Measurements from ENCODE around the gene ANO6. TPM values are rescaled to one million over a fixed set of nuclear protein-coding genes. Genes with fewer than 3 reads are reported as not detected.

The ANO6 gene
- total RNA-seq, 1 experiment from 2014 or later, result 46.8 TPM

GRCh38 chr12:45439039-45439438, 223.1 kb downstream of the ANO6 start (continued):
- TF ChIP-seq, protein P1, sequence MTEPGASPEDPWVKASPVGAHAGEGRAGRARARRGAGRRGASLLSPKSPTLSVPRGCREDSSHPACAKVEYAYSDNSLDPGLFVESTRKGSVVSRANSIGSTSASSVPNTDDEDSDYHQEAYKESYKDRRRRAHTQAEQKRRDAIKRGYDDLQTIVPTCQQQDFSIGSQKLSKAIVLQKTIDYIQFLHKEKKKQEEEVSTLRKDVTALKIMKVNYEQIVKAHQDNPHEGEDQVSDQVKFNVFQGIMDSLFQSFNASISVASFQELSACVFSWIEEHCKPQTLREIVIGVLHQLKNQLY (CRISPR knock-in tag; IDR thresholded peaks at IDR 0.05), result no peak
- TF ChIP-seq ELF4 (CRISPR knock-in tag; IDR thresholded peaks at IDR 0.05; ENCODE audit: low read depth), result no peak
- TF ChIP-seq RORB (CRISPR knock-in tag; IDR thresholded peaks at IDR 0.05), result no peak

DNA sequence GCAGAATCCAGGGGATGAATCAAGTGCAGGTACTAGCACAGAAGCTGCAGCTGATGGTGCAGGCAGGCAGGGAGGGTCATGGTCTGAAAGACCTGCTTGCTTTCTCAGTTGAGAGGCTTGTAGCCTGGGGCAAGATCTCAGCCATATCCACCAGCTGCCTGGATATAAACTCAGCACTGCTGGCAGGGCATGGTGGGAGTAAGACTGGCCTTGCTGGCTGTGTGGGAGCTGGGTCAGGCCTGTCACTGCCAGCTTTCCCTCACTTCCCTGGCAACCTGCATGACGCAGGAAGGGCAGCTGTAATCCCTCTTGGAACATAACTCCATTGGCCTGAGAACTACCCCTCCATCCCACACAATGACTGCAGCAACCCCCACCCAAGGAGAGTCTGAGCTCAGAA, 230.1 kb downstream of the ANO6 start:
- ChIA-PET POLR2A (no interaction called here), CTCF (no interaction called here)
- Mint-ChIP-seq H3K4me1 (no peaks in the 10 kb centered on the region), H3K36me3 (peaks cover 26% of the 10 kb centered on the region), H3K9me3 (peaks cover 52% of the 10 kb centered on the region), H3K4me3 (no peak overlapping the region), H3K27ac (no peak overlapping the region), H3K27me3 (ENCODE audit: low read depth) (no peaks in the 10 kb centered on the region; the same call in none of the 2 replicates)
- ATAC-seq (no peak), DNase-seq (ENCODE audit: low spot score) (no peak)
- TF ChIP-seq NFYB (CRISPR knock-in tag; conservative IDR thresholded peaks at IDR 0.05; ENCODE audit: low read depth) (no peak), CTCF (IDR thresholded peaks at IDR 0.05) (no peak), ZNF263 (CRISPR knock-in tag; IDR thresholded peaks at IDR 0.05; ENCODE audit: low read depth) (no peak), GRHL2 (CRISPR knock-in tag; IDR thresholded peaks at IDR 0.05; ENCODE audit: insufficient replicate concordance, severe bottlenecking) (no peak), STAT6 (CRISPR knock-in tag; conservative IDR thresholded peaks at IDR 0.05; ENCODE audit: low read depth) (no peak), ATF1 (CRISPR knock-in tag; IDR thresholded peaks at IDR 0.05) (no peak), E2F4 (CRISPR knock-in tag; IDR thresholded peaks at IDR 0.05; ENCODE audit: borderline replicate concordance, low read depth) (no peak), SOX15 (CRISPR knock-in tag; IDR thresholded peaks at IDR 0.05) (no peak), GABPB1 (CRISPR knock-in tag; IDR thresholded peaks at IDR 0.05) (no peak), ELF4 (CRISPR knock-in tag; IDR thresholded peaks at IDR 0.05; ENCODE audit: low read depth) (no peak), AR (CRISPR knock-in tag; IDR thresholded peaks at IDR 0.05) (no peak), ZNF416 (CRISPR knock-in tag; IDR thresholded peaks at IDR 0.05) (no peak), JUN (CRISPR knock-in tag; IDR thresholded peaks at IDR 0.05) (no peak), PRRX2 (CRISPR knock-in tag; IDR thresholded peaks at IDR 0.05) (no peak), IRF1 (CRISPR knock-in tag; IDR thresholded peaks at IDR 0.05) (no peak)
- TF ChIP-seq, protein P2, sequence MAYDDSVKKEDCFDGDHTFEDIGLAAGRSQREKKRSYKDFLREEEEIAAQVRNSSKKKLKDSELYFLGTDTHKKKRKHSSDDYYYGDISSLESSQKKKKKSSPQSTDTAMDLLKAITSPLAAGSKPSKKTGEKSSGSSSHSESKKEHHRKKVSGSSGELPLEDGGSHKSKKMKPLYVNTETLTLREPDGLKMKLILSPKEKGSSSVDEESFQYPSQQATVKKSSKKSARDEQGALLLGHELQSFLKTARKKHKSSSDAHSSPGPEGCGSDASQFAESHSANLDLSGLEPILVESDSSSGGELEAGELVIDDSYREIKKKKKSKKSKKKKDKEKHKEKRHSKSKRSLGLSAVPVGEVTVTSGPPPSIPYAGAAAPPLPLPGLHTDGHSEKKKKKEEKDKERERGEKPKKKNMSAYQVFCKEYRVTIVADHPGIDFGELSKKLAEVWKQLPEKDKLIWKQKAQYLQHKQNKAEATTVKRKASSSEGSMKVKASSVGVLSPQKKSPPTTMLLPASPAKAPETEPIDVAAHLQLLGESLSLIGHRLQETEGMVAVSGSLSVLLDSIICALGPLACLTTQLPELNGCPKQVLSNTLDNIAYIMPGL (CRISPR knock-in tag; IDR thresholded peaks at IDR 0.05), result no peak
- TF ChIP-seq, protein P3, sequence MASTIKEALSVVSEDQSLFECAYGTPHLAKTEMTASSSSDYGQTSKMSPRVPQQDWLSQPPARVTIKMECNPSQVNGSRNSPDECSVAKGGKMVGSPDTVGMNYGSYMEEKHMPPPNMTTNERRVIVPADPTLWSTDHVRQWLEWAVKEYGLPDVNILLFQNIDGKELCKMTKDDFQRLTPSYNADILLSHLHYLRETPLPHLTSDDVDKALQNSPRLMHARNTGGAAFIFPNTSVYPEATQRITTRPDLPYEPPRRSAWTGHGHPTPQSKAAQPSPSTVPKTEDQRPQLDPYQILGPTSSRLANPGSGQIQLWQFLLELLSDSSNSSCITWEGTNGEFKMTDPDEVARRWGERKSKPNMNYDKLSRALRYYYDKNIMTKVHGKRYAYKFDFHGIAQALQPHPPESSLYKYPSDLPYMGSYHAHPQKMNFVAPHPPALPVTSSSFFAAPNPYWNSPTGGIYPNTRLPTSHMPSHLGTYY (CRISPR knock-in tag; IDR thresholded peaks at IDR 0.05), result no peak
- TF ChIP-seq, protein P1 (CRISPR knock-in tag; IDR thresholded peaks at IDR 0.05), result no peak

Data from WTC11 (cell line).